ENCODE results near the gene ANKRD65. TPM values are rescaled to one million over a fixed set of nuclear protein-coding genes. Genes with fewer than 3 reads are reported as not detected.

Gene ANKRD65
- total RNA-seq, 1 donor from 2014 or later: 3.2 TPM

DNA sequence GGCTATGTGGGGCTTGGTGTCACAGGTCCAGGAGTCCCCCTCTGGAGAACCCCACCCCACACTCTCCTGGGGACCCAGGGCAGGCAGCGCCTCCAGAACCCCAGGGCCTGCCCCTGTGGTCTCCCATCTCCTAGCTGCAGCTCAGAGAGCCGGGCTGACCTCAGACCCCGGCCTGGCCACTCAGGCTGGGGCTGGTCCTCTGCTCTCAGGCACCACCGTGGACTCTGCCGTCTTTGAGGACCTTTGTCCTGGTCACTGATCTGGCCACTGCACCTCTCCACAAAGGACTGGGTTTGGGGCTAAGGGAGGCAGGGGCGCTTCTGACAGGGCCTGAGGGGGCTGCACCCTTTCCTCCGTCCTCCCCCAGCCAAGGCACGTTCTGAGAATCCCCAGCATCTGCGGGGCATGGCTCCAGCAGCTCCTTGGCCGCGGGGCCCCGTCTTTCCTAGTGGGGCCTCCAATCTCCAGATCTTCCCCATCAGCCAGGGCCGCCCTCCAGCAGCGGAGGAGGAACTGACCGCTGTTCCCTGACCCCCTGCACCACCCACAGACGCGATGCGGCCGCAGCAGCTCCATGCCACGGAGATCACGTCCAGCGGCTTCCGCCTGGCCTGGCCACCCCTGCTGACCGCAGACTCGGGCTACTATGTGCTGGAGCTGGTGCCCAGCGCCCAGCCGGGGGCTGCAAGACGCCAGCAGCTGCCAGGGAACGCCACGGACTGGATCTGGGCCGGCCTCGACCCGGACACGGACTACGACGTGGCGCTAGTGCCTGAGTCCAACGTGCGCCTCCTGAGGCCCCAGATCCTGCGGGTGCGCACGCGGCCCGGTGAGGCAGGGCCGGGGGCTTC lies 17.7 kb upstream of the ANKRD65 start:
- TF ChIP-seq, protein P1, sequence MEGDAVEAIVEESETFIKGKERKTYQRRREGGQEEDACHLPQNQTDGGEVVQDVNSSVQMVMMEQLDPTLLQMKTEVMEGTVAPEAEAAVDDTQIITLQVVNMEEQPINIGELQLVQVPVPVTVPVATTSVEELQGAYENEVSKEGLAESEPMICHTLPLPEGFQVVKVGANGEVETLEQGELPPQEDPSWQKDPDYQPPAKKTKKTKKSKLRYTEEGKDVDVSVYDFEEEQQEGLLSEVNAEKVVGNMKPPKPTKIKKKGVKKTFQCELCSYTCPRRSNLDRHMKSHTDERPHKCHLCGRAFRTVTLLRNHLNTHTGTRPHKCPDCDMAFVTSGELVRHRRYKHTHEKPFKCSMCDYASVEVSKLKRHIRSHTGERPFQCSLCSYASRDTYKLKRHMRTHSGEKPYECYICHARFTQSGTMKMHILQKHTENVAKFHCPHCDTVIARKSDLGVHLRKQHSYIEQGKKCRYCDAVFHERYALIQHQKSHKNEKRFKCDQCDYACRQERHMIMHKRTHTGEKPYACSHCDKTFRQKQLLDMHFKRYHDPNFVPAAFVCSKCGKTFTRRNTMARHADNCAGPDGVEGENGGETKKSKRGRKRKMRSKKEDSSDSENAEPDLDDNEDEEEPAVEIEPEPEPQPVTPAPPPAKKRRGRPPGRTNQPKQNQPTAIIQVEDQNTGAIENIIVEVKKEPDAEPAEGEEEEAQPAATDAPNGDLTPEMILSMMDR (IDR thresholded peaks at IDR 0.05): no peak
- TF ChIP-seq POLR2AphosphoS5 (IDR thresholded peaks at IDR 0.05; ENCODE audit: insufficient read depth in 1 of 2, low read depth in 1 of 2) (no peak), POLR2A (IDR thresholded peaks at IDR 0.05) (no peak)
- H3K27me3 ChIP-seq: no peaks in the 10 kb centered on the region
- H3K9me3 ChIP-seq: no peaks in the 10 kb centered on the region
- no peak overlapping the region for H3K27ac ChIP-seq
- no peak for DNase-seq (ENCODE audit: extremely low spot score in 2 of 2)
- intact Hi-C loops (cut with DNase I): no loop called here
- H3K4me3 ChIP-seq: no peak overlapping the region
- peaks cover 53% of the 10 kb centered on the region for H3K4me1 ChIP-seq
- H3K36me3 ChIP-seq: no peaks in the 10 kb centered on the region

DNA sequence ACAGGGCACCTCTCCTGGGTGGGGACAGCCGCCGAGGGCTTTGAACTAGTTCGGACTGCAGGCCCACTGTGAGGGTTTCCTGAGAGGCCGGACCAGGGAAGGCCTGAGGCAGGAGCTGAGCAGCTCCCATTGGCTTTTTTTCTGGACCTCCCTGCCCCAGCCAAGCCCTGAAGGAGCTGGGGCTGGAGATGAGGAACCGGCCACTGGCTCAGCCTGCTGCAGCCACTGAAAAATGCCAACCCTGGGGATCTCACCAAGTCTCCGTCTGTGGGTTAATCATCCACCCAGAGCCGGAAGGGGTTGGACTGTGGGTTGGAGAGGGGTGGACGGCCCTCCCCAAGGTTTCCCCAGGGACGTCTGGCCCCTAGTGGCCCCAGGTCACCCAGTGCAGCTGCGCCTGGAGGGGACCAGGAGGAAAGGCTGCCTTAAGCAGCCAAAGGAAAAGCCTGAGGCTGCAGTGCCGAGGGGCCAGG lies 16.9 kb upstream of the ANKRD65 start:
- intact Hi-C loops (cut with DNase I): no loop called here
- H3K9me3 ChIP-seq: no peaks in the 10 kb centered on the region
- no peaks in the 10 kb centered on the region for H3K36me3 ChIP-seq
- H3K4me3 ChIP-seq: no peak overlapping the region
- H3K27ac ChIP-seq: no peak overlapping the region
- no peaks in the 10 kb centered on the region for H3K27me3 ChIP-seq
- DNase-seq (ENCODE audit: extremely low spot score in 2 of 2): no peak
- H3K4me1 ChIP-seq: peaks cover 61% of the 10 kb centered on the region
- TF ChIP-seq POLR2A (IDR thresholded peaks at IDR 0.05) (no peak), POLR2AphosphoS5 (IDR thresholded peaks at IDR 0.05; ENCODE audit: insufficient read depth in 1 of 2, low read depth in 1 of 2) (no peak)
- TF ChIP-seq, protein P1 (IDR thresholded peaks at IDR 0.05): no peak

DNA sequence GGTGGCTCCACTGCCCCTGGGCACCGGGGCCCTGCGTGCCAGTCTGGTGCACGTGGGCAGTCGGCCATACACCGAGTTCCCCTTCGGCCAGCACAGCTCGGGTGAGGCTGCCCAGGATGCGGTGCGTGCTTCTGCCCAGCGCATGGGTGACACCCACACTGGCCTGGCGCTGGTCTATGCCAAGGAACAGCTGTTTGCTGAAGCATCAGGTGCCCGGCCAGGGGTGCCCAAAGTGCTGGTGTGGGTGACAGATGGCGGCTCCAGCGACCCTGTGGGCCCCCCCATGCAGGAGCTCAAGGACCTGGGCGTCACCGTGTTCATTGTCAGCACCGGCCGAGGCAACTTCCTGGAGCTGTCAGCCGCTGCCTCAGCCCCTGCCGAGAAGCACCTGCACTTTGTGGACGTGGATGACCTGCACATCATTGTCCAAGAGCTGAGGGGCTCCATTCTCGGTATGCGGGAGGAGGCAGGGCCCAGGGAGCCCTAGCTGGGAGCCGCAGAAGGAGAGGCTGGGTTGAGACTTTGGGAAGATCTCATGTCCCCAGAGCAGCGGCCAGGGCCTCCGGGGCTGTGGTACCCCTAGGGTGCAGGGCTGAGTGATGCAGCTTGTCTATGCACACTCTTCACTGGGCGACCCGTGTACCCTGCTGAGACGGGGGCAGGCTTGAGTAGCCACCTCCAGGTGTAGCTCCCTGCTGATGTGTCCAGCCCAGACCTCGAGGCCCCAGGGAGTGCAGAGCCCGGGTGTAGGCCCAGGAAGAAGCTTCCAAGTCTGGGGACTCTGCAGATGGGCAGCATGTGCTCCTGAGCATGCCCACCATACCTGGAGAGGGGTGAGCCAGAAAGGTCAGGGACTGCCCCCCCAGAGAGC lies 16.2 kb upstream of the ANKRD65 start:
- no peak for TF ChIP-seq POLR2A (IDR thresholded peaks at IDR 0.05)
- Histone ChIP-seq H3K27me3 (no peaks in the 10 kb centered on the region), H3K27ac (peak overlapping the region; percentile 63), H3K36me3 (no peaks in the 10 kb centered on the region), H3K4me3 (peak overlapping the region; percentile 56 to 84), H3K9me3 (no peaks in the 10 kb centered on the region), H3K4me1 (peaks cover 68% of the 10 kb centered on the region)
- DNase-seq (ENCODE audit: extremely low spot score in 2 of 2): no peak
- intact Hi-C loops (cut with DNase I): no loop called here

DNA sequence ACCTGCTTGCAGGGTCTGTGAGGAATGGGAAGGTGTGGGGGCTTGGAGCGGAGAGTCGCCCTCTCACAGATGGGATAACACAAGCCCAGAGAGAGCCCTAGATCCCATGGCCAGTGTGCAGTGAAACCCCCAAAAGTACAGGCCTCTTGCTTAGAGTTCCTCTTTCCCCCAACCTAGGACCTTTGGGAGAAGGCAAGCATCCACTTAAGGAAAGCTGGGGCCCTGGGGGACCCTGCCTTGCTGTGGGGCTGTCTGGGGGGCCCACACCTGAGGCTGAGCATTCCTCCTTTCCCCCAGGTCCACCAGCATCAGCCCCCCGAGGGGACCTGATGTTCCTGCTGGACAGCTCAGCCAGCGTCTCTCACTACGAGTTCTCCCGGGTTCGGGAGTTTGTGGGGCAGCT lies 15.6 kb upstream of the ANKRD65 start:
- no peaks in the 10 kb centered on the region for H3K27me3 ChIP-seq
- H3K9me3 ChIP-seq: no peaks in the 10 kb centered on the region
- peak overlapping the region; percentile 56 to 84 for H3K4me3 ChIP-seq
- H3K36me3 ChIP-seq: no peaks in the 10 kb centered on the region
- peaks cover 73% of the 10 kb centered on the region for H3K4me1 ChIP-seq
- peak overlapping the region; percentile 63 for H3K27ac ChIP-seq
- intact Hi-C loops (cut with DNase I): no loop called here
- no peak for DNase-seq (ENCODE audit: extremely low spot score in 2 of 2)
- TF ChIP-seq, protein P1 (IDR thresholded peaks at IDR 0.05): no peak
- no peak for TF ChIP-seq POLR2A (IDR thresholded peaks at IDR 0.05)

DNA sequence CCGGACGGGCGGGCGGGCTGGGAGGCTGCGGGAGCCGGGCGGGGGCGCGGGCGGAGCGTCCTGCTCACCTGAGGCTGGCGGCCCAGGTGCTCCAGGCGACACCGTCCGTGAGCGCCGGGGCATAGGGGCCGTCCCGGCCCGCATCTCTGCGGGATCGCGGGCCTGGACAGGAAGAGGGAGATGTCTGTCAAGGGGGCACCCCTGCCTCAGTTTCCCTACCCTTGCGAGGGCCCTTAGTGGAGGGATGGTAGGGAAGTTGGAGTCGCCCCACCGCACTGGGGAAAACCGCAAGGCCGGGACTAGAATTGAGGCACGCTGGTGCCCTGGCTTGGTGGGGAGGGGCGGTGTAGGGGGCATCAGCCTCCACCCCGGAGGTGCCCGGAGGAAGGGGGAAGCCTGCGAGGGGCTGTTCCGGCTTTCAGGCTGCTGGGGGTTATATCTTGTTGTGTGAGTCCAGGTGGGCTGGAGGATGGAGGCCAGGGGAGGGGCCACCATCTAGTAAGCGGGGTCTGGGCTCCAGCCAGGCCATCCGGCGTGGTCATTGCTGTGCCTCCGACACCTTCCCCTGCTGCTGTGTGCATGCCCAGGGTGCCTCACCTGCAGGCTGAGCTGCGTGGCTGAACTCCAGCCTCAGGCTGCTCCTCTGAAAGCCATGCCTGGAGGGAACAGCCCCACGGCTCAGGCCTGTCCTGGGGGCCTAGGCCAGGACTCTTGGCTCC lies 15.0 kb upstream of the ANKRD65 start:
- no peak for DNase-seq (ENCODE audit: extremely low spot score in 2 of 2)
- intact Hi-C loops (cut with DNase I): no loop called here
- H3K4me3 ChIP-seq: peak overlapping the region; percentile 56 to 84
- H3K9me3 ChIP-seq: no peaks in the 10 kb centered on the region
- H3K4me1 ChIP-seq: peaks cover 73% of the 10 kb centered on the region
- H3K27ac ChIP-seq: peak overlapping the region; percentile 63
- no peaks in the 10 kb centered on the region for H3K27me3 ChIP-seq
- H3K36me3 ChIP-seq: no peaks in the 10 kb centered on the region
- TF ChIP-seq POLR2A (IDR thresholded peaks at IDR 0.05) (no peak), POLR2AphosphoS5 (IDR thresholded peaks at IDR 0.05; ENCODE audit: insufficient read depth in 1 of 2, low read depth in 1 of 2) (no peak)
- TF ChIP-seq, protein P1 (IDR thresholded peaks at IDR 0.05): no peak
